GM18498 (cell line): ENCODE data around the gene ZNF579.
"Not testable (repeated sequence)": the region's sequence is repeated elsewhere in the genome, so short reads cannot be mapped to it uniquely, and the experiment has no call there.

Source experiments
- ATAC-seq: cut with Tn5 transposase; IDR thresholded peaks from one replicate; pipeline ENCODE4 v1.9.1; 2021; ENCODE audit warnings: mild to moderate bottlenecking, moderate library complexity; ENCODE audit not compliant: unreplicated experiment

ZNF579 gene

DNA sequence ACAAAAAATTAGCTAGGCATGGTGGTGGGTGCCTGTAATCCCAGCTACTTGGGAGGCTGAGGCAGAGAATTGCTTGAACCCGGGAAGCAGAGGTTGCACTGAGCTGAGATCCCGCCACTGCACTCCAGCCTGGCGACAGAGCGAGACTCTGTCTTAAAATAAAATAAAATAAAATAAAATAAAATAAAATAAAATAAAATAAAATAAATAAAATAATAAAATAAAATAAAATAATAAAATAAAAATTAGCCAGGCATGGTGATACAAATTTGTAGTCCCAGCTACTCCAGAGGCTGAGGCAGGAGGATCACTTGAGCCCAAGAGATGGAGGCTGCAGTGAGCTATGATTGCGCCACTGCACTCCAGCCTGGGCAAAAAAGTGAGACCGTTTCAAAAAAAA is 6.7 kb downstream of the ZNF579 start:
- ATAC-seq: not testable (repeated sequence)

DNA sequence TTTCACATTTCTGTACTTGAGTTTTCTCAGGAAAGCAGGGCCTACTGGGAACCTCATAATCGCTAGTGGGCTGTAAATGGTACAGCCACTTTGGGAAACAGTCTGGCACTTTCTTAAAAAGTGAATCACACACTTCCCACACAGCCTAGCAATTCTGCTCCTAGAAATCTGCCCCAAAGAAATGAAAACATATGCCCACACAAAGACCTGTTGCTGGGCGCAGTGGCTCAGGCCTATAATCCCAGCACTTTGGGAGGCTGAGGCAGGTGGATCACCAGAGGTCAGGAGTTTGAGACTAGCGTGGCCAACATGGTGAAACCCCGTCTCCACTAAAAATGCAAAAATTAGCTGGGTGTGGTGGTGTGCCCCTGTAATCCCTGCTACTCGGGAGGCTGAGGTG is 11.2 kb downstream of the ZNF579 start:
- not testable (repeated sequence) for ATAC-seq

DNA sequence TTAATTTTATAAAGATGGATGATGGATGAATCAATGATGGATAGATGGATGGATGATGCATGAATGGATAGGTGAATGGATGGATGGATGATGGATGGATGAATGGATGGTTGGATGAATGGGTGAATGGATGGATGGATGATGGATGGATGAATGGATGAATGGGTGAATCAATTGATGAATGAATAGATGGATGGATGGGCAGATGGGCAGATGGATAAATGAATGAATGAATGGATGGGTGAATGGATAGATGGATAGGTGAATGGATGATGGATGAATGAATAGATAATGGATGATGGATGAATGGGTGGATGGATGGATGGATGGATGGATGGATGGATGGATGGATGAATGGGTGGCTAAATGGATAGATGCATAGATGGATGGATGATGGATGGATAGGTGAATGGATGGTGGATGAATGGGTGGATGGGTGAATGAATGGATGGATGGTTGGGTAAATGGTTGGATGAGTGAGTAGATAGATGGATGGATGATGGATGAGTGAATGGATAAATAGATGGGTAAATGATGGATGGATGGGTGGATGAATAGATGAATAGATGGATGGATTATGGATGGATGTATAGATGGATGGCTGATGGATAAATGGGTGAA is 12.8 kb downstream of the ZNF579 start:
- no peak for ATAC-seq

DNA sequence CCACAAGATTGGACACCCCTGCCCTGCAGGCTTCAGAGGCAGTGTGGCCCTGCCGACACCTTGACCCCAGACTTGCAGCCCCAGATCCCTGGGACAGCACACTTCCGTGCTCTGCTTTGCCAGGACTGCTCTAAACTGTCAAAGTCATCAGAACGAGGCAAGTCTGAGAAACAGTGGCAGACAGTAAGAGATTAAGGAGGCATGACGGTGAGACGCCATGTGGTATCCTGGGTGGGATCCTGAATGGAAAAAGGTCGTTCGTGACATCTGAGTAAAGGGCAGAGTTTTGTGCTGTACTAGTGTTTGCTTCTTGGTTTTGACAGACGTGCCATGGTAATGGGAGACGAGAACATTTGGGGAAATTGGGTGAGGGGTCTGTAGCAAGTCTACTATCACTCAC is 13.8 kb downstream of the ZNF579 start:
- no peak for ATAC-seq

DNA sequence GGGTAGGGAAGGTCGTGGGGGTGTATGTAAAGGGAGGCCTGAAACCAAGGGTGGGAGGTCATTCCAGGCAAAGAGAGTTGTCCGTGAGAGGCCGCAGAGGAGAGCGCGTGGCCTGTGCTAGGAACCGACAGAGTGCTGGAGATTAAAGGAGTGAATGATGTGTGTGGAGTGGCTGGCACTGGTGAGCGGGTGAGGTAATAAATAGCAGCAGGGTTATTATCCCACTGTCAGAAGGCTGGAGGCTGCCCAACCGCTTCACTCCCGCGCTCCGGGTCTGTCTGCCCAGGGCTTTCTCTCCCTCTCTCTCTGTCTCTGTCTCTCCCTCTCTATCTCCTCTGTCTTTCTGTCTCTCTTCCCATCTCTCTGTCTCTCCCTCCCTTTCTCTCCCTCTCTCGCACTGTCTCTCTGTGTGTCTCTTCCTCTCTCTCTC is 17.4 kb downstream of the ZNF579 start:
- no peak for ATAC-seq

DNA sequence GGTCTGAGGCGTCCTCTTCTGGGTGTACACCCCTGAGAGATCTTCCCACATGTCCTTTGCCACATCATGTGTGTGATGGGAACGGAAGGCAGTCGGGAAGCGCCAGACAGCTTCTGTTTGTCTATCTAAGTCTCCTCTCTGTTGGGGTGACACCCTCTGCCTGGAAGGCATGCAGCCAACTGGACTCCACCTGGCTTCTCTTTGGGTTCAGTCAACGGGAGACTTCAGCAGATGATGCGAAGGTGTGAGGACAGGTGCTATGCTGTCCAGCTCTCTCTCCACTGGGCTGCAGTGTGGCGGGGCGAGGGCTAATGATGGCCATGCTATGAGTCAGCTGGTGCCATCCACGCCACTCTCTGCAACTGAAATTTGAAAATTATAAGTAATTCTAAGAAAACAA is 21.0 kb downstream of the ZNF579 start:
- no peak for ATAC-seq

DNA sequence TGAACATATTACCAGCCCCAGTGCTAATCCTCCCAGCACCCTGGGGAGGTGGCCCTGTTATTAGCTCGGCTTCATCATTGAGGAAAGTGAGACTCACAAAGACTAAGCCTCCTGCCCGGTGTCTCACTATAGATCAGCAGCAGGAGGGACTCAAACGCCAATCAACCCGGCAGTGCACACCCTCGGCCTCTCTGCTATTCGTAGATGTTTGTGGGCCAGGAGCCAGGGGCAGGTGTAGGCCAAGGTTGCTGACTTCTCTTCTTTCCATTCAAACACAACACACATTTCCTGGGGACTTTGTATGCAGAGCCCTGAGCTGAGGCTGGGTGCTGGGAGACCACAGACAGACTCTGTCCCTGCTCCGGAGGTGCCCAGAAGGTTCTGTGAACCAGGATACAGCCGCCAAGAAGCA is 25.9 kb downstream of the ZNF579 start:
- ATAC-seq: no peak

DNA sequence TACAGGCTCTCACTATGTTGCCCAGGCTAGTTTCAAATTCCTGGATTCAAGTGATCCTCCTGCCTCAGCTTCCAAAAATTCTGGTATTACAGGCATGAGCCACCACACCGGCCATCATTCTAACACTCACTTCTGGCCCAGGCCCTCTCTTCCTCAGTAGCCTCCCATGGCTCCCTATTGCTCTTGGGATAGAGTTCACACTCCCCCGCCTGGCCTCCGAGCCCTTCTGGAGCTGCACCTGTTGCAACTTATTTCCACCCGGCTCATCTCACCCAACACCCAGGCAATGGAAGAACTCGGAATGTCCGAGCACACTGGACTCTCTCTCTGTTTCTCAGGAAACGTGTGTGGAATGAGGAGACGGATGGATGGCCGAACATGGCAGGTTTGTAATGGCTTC is 26.3 kb downstream of the ZNF579 start:
- no peak for ATAC-seq

DNA sequence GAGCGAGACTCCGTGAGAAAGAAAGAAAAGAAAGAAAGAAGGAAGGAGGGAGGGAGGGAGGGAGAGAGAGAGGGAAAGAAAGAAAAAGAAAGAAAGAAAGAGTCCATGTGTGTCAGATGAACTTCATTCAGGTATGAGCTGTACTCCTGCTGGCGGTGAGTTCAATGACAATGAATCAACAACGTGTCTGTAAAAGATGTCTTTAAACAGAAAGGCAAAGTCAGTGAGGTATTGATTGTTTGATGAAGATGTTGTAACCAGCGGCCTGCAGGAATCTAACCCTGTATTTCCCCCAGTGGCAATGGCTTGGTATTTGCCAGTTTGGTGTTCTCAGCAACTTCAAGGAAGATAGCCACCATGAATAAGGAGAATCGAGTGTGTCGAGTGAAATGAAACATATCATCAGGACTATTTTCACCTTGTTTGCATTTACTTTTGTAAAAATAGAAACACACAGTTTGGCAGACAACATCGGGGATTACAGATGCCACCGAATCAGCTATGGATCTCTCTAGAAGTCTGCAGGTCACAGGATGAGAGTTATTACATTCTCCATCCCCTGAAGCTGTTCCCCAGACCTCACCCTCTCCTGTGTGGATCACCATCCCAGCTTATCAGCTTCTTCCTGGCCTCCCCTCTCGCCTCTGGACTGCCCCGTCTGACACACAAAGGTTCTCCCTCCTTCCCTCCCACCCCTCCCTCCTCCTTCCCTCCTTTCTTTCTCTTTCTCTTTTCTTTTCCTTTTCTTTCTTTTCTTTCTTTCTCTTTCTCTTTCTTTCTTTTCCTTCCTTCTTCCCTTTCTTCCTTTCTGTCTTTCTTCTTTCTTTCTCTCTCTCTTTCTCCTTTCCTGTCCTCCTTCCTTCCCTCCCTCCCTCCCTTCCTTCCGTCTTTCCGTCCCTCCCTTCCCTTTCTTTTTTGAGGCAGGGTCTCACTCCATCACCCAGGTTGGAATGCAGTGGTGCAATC is 27.1 kb downstream of the ZNF579 start:
- no peak for ATAC-seq

DNA sequence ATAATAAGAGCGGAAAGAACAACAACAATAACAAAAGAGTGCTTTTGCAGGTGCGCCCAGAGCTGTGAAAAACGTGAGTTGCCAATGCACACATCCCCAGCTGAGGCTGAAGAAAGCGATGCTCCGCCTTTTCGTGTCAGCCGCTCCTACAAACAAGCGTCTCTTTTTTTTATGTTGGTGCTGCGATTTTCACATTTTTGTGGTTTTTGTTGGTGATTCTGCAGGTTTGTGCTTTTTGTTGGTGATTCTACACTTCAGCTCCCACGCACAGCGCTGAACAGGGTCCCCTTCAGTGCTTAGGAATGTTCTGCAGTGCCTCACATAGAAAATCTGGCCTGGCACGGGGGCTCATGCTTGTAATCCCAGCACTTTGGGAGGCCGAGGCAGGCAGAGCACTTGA is 28.0 kb downstream of the ZNF579 start:
- no peak for ATAC-seq

DNA sequence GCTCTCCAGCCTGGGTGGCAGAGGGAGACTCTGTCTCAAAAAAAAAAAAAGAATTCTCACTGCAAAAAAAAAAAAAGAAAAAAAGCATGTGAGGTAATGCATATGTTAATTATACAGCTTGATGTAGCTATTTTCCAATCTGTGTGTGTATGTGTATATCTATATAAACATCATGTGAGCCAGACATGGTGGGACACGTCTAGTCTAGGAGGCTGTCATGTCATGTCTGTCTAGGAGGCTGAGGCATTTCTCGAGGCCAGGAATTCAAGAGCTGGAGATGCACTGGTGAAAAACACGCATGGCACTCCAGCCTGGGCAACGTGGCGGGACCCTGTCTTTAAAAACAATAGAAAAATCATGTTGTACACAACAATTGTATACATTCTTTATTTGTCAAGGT is 28.4 kb downstream of the ZNF579 start:
- no peak for ATAC-seq

DNA sequence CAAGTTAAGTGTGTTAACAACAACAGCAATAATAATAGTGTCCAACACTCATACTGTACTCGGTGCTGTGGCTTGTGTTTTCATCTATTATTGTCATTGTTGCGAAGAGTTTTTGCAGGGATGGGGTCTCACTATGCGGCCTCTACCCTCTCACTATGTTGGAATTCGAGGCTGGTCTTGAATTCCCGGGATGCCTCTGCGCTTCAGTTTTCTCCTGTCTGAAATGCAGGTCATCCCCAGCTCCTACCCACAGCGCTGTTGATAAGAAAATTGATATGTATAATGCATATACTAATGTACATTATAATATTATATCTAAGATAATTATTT is 30.4 kb downstream of the ZNF579 start:
- no peak for ATAC-seq

DNA sequence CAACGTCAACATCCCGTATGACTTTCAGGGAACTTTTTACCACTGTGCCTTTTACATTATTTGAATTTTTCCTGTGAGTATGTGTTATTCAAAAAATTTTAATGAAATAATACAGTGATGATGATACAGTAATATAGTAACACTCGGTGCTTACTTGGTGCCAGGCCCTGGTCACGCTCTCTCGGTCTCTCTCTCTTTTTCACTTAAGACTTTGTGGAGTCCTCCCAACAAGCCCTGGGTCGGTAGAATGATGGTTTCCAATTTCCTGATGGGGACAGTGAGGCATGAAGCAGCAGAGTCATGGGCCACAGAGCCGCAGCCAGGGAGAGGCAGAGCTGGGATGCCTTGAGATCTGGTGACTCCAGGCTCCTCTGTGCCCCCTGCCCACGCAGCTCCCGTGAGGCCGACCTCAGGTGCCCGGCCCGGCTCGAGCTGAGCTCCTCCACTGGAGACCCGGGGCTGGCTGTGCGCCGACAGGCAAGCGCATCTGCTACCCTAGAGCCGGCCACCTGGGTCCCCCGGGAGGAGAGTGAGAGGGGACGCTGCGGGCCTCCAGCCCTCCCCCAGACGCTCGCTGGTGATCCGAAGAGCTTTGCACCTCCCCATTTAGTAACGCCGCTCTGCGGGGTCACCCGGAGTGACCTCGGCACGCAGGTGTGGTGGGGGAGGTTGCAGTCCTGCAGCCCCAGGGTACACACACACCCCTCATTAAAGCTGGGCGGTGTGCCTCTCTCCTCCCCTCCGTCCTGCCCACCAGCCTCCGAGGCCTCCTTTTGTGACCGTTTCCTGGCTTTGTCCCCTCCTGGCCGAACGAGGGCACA is 30.9 kb downstream of the ZNF579 start:
- no peak for ATAC-seq

DNA sequence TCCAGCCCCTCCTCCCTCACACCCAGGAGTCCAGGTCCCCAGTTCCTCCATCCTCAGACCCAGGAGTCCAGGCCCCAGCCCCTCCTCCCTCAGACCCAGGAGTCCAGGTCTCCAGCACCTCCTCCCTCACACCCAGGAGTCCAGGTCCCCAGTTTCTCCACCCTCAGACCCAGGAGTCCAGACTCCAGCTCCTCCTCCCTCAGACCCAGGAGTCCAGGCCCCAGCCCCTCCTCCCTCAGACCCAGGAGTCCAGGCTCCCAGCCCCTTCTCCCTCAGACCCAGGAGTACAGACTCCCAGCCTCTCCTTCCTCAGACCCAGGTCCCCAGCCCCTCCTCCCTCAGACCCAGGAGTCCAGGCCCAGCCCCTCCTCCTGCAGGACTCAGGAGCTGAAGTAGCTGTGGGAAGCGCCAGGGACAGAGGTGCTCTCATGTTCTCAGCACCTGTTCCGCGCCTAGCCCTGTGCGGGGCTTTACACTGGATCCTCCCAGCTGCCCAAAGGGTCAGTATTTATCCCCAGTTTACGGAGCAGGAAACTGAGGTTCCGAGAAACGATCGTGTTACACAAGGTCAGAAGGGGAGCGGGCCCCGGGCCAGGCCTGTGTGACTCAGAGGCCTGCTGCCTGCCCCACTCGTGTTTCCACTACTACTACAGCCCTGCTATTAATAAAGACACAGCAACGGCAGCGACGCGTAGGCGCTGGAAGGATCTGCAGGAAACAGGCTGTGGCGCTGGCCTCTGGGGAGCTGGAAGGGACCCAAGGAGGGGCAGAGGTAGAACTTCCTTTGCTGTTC is 33.6 kb downstream of the ZNF579 start:
- no peak for ATAC-seq

DNA sequence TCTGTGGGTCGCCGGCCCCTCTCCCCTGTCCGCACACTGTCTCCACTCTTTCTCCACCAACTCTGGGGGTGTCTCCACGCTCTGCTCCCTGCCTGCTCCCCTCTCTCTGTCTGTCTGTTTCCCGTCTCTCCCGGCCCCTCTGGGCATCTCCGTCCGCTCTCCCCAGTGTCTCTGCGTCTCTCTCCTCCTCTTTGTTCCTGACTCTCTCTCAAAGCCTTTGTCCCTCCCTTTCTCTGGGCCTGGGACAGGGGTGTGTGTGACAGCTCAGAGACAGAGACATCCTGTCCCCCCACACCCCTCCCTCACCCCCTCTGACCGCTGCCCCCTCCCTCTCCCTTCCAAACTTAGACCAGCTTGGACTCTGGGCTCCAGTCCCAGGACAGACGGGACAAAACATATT is 34.6 kb downstream of the ZNF579 start:
- no peak for ATAC-seq

DNA sequence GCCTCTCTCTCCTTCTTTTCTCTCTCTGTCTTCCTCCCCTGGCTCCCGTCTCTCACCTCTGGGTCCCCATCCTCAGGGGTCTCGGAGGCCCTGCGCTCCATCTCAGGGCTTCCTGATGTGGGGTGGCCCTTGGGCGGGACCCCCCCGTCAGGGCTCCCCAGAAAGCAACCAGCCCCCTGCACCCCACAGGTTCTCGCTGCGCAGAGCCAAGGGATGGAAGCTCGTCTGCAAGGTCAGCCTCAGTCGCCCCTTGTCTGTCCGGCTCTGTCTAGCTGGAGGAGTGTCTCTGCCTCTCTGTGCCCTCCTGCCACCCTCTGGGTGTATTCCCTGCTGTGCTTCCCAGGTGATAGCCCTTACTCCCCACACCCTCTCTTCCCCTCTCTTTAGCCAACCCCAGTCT is 35.2 kb downstream of the ZNF579 start, which contains the start of gene SBK3:
TSS of gene SBK3 (minus strand) at position 101 of the 400 bp plus-strand sequence. CDS start at position 101, 0 bp downstream.
- ATAC-seq: no peak

DNA sequence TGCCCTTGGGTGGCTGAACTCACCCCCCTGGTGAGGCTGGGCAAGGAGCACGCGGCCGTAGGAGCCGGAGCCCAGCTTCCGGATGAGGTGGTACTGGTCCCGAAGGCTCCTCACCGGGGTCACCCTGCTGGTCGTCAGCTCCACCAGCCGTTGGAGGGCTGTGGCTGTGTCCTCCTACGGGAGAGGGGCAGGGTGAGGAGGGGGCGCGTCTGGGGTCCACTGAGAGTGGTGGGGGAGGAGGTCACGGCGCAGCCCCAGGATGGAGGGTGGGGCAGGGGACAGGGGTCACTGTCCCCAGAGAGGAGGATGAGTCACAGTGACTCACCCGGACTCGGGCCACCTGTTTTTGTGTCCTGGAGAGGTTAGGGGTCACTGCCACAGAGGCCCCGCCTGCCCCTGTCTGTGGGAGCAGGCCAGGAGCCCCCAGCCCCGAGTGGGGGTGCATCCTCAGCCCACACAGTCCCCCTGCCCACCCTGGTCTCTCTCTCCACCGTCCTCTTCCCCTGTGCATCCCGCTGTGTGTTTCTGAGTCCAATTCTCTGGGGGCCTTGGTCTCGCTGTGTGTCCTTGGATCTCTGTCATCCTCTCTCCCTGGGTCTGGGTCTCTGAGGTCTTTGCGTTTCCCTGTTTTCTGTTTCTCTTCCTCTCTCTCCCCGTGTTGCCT is 35.7 kb downstream of the ZNF579 start:
- no peak for ATAC-seq

DNA sequence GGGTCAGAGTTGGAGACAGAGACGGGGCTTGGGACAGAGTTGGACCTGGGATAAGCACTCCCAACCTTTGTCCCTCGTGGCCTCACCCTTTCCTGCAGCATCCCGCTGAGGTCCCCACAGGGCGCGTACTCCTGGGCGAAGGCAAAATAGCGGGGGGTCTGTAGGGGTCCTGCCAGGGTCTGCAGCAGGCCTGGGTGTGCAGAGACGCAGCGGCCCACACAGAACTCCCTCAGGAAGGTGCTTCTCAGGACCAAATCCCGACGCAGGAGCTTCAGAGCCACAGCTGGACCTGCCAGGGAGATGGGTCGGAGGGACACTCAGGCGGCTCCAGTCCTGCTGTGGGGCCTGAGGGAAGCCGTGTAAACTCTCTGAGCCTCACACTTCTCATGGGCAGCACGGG is 36.6 kb downstream of the ZNF579 start:
- no peak for ATAC-seq

DNA sequence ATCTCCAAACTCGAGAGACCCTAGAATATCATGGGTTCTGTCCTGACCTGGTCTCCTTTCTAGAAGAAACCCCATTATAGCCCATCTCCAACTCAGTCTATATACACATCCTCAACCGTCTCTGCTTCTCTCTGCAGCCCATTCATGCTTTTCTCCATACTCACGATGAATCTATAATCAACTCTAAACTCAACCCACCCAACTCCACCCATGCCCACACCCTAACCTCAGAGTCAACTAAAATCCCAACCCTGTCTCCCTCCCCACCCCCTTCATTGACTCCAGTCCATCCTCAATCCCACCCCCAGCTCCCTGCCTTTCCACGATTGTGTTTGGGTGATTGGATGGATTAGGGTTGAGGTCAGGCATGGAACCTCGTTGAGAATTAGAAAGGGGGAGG is 37.1 kb downstream of the ZNF579 start:
- no peak for ATAC-seq

DNA sequence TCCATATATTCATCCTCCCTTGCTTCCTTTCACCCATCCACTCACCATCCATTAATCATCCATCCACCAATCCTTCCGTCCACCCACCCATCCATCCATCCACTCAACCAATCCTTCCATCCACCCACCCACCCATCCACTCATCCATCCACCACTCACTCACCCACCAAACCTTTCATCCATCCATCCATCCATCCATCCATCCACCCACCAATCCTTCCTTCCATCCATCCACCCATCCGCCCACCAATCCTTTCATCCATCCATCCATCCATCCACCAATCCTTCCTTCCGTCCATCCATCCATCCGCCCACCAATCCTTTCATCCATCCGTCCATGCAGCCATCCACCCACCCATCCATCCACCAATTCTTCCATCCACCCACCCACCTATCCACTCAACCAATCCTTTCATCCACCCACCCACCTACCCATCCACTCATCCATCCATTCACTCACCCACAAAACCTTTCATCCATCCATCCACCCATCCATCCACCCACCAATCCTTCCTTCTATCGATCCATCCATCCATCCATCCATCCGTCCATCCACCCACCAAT is 38.3 kb downstream of the ZNF579 start:
- ATAC-seq: no peak
